Activated CD4-positive, alpha-beta T cell treated with anti-CD3 and anti-CD28 coated beads, Interleukin-2, amount 50 U/mL, for 1 hour (primary cell): ENCODE results near the gene RBBP8NL.

Experiments
- DNase-seq: peaks from one replicate; pipeline ENCODE4 v3.0.0-alpha.2; 2020

RBBP8NL gene

GRCh38 chr20:62405108-62405980 lies 22.0 kb downstream of the RBBP8NL start:
- DNase-seq, result no peak

DNA sequence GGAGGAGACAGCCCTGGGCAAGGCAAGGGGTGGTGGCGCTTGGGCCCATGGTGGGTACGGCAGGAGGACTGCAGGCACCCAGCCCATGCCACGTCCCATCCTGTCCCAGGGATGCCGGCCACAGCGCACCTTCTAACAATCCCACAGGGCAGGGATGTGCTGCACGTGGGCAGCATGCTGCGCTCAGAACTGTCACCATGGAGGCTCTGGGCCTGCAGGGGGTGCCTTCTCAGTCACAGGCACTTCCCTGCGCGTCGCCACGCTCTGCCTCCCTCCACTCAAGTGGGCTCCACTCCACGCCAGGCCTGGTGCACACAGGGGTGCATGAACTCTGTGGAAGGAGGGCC lies 22.6 kb downstream of the RBBP8NL start:
- DNase-seq, result no peak

- DNase-seq, result no peak
These were observed 23.1 kb downstream of the RBBP8NL start for GRCh38 chr20:62404112-62404665.

DNA sequence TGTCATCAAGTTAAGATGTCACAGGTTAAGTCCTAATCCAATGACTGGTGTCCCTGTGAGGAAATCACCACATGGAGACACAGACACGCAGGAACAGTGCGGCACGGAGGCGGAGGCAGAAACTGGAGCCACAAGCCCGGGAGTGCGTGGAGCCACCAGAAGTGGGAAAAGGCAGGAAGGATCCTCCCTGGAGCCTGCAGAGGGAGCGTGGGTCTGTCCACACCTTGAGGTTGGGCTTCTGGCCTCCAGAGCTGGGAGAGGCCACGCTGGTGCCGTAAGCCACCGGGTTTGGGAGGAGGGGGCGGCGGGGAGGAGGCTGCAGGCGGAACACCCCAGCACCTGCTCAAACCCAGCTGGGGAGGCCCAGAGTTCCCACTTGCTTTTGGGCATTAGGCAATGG lies 24.0 kb downstream of the RBBP8NL start:
- no peak for DNase-seq

DNA sequence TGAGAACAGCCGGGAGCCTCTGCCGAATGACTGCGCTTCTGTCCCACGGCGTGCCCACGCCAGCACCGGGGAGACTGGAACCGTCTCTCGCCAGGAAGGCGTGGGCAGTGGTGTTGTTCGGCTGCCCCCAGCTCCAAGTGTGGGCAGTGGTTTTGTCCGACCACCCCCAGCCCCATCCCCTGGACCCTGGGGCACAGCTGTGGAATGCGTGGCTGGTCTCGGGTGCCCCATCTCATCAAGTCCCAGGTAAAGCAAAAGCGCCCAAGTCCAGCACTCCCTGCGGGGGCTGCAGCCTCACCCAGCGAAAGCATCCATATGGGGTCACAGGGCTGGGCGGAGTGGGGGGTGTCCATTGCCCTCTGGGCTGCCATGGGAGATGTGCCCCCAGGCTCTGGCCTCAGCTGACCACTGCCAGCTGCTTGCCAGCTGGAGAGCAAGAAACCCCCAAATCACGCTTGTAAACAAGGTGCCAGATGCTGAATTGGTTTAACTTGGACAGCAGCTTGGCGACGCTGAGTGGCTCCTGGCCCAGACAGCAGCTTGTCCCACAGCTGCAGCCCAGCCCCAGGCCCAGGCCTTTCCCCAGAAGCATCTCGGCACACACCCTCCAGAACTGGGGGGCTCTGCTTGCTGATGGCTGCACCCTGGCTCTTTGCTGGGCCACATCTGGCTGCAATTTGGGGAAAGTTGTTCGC lies 24.7 kb downstream of the RBBP8NL start:
- DNase-seq, result no peak

DNA sequence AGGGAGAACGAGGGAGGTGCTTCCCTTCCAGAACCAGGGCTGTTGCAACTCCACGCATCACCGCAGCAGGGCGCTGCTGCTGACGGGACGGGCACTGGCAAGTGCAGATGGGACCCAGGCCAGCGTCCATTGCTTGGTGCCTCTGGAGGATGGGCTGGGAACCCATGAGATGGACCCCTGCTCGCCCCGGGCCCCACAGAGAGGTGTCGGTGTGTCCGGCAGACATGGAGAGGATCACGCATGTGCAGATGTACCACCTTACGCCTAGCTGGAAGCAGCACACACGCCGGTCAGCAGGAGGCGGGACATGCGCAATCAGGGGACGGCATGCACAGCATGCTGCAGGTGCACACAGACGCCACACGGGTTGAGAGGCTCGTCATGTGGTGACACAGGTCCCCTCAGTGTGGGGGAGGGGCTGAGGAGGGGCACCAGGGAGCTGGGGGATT lies 26.0 kb downstream of the RBBP8NL start:
- DNase-seq, result no peak

DNA sequence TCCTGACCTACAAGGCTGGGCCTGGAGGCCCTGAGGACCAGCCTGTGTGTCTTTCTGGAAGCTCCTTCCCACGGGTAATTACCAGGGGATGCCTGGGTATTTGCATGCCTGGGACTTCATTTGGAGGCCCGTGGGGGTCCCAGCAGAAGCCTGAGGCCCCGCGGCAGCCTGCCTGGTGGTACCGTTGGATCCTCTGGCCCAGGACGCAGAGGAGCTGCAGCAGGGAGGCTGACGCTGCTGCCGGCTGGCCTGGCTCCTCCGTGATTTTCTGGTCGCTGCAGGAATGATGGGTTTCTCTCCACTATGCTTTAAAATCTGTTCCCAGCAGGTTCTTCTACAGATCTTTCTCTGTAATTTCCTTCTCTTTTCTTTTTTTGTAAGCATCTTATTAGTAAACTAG lies 26.8 kb downstream of the RBBP8NL start:
- no peak for DNase-seq

GRCh38 chr20:62400021-62400420 lies 27.3 kb downstream of the RBBP8NL start:
- DNase-seq, result no peak

GRCh38 chr20:62398120-62398821 lies 29.1 kb downstream of the RBBP8NL start:
- DNase-seq, result no peak

DNA sequence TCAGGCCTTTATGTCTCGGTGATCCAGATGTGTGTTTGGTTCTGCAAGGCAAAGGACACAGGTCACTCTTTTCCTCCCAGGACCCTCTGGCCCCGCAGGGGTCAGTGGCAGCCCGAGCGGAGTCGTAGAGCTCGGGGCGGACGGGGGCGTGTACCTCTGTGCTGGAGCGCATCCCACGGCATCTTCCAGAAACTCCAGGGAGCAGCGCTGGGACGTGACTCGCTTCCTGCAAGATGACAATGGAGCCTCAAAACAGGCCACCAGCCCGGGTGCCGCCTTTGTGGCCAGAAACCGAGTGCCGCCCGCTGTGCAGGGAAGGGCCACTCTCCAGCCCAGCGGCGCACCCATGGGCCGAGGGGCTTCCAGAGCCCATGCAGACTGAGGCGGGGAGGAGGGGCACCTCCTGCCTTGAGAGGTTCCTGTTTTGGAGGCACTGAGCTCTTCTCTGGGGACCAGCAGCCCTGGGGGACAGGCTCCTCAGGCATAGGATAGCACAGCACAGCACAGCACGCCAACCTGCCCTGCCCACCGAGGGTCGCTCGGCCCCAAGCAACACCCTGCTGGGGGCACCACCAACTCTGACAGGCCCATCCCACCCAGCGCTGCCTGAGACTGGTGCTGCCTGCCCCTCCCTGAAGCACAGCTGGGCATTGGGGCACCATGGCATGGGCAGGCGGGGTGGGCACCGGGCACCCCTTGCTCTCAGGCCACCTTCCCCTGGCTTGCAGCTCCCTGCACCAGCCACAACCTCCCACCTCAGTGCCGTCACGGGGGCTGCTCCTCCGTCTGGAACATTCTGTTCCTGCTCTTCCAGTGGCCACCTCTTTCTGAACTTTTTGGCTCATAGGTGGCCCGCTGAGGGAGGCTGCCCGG lies 30.7 kb downstream of the RBBP8NL start:
- DNase-seq, result no peak

DNA sequence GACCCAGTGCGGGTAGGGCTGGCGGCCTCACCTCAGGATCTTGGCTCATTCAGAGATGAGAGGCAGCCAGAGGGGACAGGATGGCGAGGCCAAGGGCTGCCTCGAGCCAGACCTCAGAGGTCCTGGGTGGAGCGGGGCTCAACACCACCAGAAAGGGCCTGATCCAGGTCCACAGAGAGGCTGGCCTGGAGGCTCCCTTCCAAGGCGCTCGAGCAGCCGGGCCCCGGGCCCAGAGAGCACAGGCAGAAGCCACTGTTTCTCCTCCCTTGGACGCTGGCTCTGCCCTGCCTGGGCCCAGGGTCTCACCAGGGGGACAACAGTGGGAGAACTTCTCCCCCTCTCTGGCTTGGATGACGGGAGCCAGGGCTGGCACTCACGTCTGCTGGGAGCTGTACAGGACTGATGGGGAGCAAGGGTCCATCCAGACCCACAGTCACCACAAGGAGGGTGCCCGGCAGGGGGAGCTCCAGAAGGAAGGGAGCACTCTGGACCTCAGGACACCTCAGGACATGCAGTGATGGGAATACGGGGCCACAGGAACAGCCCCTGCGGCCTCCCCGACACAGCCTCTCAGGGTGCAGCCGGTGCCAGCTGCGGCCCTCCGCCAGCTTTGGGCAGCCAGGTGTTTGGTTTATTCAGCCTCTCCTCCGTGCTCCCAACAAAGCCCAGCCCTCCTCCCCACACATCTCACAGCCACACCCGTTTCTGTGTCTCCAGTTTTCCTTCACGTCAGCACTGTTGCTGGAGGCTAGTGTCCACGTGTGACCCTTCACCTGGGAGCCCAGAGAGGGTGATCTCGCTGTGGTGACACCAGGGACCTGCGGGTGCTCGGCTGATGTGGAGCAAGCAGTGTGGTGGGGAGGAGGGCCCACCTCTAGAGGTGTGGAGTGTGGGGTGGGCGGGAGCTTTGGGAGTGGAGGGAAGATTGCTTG lies 31.8 kb downstream of the RBBP8NL start:
- no peak for DNase-seq

DNA sequence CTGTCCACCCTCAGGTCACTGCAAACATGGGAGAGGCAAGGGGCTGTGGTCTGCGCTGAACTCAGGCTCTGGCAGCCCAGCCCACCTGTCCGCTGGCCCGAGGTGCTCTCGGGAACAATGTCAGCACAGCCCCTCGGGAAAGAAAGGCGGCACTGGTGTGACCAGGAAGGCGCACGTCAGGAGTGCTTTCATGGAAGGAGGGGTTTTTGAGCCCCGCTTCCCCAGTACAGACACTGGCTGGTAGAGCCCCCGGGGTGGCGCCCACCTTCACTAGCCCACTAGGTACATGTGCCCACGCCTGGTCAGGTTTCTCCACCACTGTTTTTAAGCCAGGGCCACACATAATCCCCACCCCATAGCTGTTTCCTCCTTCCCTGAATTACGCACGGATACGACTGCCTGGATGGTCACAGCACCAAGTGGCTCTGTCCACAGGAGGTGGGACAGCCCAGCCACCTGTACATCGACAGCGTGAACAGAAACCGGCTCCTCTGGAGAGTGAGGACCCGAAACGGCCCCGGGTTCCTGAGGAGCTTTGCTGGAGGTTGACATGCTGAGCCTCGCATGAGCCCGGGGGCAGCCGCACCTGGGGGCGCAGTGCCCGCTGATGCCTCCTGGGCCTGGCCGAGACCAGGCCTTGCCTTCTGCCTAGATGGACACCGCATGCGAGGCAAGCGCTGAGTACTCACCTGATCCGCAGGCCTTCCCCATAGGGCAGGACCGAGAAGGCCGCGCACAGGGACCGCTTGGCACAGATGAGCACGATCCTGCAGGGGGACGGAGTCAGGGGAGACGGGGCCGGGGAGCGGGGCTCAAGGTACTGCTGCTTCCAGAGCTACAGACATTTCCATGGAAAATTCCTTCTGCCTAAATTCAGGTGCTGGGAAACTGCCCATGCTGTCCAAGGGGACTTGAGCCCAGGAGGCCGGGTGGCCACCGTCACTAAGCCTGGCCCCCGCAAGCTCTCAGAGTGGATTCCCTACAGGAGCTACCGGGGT lies 32.8 kb downstream of the RBBP8NL start:
- no peak for DNase-seq

DNA sequence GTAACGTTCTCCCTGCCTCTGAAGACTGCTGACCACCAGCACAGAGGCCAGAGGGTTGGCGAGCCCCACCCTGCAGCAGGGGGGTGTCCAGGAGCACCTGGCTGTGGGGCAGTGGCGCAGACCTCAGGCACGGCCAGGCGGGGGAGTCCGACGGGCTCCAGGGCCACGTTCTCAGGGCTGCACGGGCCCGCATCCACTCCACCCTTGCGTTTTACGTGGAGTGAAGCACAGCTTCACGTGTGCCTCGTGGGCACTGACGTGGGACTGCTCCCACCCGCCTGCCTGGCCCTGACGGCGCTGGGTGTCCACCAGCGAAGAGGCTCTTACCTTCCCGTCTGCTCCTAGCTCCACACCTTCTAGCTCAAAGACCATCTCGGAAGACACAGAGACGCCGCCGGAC lies 33.5 kb downstream of the RBBP8NL start:
- DNase-seq, result no peak

DNA sequence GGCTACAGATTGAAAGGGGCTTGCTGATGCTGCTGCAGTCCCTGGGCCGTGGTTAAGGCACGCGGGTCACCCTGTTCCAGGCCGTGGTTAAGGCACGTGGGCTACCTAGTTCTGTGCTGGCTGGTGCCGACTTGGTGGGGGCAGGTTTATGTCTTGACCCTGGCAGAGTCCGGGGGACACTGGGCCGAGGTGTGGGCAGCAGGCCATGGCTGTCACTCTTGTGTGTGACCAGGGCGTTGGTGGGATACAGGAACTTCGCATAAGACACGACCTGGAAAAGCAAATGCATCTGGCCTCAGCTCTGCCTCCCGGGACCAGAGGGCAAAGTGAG lies 34.0 kb downstream of the RBBP8NL start:
- DNase-seq, result no peak

DNA sequence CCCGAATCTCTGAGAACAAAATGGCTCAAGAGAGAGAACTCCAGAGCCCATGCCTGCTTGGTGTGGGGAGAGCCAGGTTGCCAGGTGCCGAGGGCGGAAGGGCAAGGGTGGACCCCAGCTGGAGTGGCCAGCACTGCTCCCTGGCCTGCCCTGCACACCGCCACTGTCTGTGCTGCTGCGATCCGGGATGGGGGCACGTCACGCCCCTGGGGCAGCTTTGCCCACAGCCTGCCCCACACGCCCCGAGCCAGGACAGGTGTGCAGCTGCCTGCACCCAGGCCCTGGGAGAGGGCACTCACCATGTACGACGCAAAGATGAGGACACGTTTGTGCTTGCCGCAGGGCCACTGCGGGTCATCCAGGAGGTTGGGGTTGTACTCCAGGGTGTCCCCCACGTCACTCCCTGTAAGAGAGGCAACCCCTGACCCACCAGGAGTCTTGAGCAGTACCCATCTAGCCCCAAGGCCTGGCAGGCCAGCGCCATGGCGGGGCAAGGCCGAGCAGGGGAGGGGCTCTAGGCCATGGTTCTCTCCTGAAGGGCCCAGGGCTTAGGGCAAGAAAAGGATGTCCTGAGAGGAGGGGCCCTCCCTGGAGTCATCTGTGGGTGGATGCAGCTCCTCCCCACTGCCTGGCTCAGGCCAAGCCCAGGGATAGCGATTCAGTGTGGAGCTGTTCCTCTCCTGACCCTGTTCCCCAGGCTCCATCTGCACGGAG lies 34.6 kb downstream of the RBBP8NL start:
- no peak for DNase-seq

DNA sequence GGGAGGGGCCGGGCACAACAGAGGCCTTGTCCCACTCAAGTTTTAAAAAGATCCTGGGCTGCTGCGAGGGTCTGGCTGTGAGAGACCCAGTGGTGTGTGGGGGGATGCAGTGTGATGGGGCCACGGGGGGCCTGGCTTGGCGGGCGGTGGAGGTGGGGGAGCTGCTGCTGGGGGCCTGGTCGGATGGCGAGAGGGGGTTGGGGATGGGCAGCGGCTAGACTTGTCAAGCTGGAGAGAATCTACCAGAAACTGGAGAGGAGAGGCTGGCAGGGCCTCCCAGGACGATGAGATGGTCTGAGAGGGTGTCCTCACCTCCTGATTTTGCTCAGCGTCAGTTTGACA lies 35.3 kb downstream of the RBBP8NL start:
- DNase-seq, result no peak

- no peak for DNase-seq
These were observed 35.9 kb downstream of the RBBP8NL start for GRCh38 chr20:62391165-62392076.
